NCI-H345 (cell line): ENCODE measurements around the gene FHOD3.

Source experiments
- DNase-seq: peaks from one replicate; lab custom pipeline; 2025; lab: John Stamatoyannopoulos, UW

Gene FHOD3

GRCh38 chr18:36322734-36323133 lies 25.2 kb downstream of the FHOD3 start:
- DNase-seq = no peak

- no peak for DNase-seq
Observed at GRCh38 chr18:36323421-36323820, 25.9 kb downstream of the FHOD3 start.

- DNase-seq = no peak
Observed at GRCh38 chr18:36325846-36326245, 28.3 kb downstream of the FHOD3 start.

GRCh38 chr18:36326771-36327170 lies 29.3 kb downstream of the FHOD3 start:
- DNase-seq = no peak

- no peak for DNase-seq
Observed at GRCh38 chr18:36327352-36328316, 30.1 kb downstream of the FHOD3 start.

GRCh38 chr18:36328385-36328858 lies 30.9 kb downstream of the FHOD3 start:
- no peak for DNase-seq

GRCh38 chr18:36328916-36329315 lies 31.4 kb downstream of the FHOD3 start:
- no peak for DNase-seq

GRCh38 chr18:36329684-36330434 lies 32.3 kb downstream of the FHOD3 start:
- DNase-seq = no peak

GRCh38 chr18:36330435-36331052 lies 33.0 kb downstream of the FHOD3 start:
- no peak for DNase-seq

- no peak for DNase-seq
Observed at GRCh38 chr18:36331521-36331971, 34.0 kb downstream of the FHOD3 start.

GRCh38 chr18:36333414-36333813 lies 35.9 kb downstream of the FHOD3 start:
- no peak for DNase-seq

- no peak for DNase-seq
Observed at GRCh38 chr18:36334798-36335197, 37.3 kb downstream of the FHOD3 start.

- no peak for DNase-seq
Observed at GRCh38 chr18:36335476-36336279, 38.2 kb downstream of the FHOD3 start.

GRCh38 chr18:36337679-36338402 lies 40.3 kb downstream of the FHOD3 start:
- no peak for DNase-seq

- no peak for DNase-seq
Observed at GRCh38 chr18:36338403-36338933, 41.0 kb downstream of the FHOD3 start.

- no peak for DNase-seq
Observed at GRCh38 chr18:36340246-36340645, 42.7 kb downstream of the FHOD3 start.

GRCh38 chr18:36341944-36342343 lies 44.4 kb downstream of the FHOD3 start:
- no peak for DNase-seq

GRCh38 chr18:36348331-36348730 lies 50.8 kb downstream of the FHOD3 start:
- no peak for DNase-seq

- no peak for DNase-seq
Observed at GRCh38 chr18:36348971-36349417, 51.5 kb downstream of the FHOD3 start.

GRCh38 chr18:36349552-36349951 lies 52.0 kb downstream of the FHOD3 start:
- no peak for DNase-seq
